ENCODE measurements around the gene ATP1A3.

Gene ATP1A3

DNA sequence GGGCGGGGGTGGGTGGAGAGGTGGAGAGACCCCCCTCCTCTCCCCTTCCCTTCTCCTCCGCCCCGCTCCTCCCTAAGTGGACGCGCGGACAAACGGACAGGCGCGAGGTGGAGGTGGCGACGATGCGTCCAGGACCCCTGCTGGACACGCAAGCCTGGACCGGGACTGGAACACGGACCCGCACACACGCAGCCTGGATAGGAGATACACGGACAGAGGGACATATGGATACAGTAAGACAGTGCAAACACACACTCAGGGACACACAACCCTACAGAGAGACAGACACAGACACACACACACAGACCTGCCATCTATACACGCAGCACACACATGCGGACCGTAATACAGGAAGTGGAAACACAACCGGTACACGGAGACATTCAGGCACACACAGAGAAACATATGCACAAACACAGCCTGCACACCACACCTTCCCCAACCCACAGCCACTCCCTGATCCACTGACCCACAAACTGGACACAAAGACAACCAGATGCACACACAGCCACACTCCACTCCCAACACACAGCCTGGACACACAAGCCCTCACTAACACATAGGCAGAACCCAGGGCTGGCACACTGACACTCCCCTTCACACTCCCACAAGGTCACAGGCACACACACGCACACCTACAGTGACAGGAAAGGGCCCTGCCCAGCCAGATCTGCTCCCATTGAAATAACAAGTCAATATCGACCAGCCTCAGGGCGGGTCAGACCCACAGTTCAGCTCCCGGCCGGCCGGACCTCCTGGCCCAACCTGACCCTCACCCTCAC, 65.1 kb downstream of the ATP1A3 start:
- DNase-seq (ENCODE audit: low spot score) = peak; percentile 55

DNA sequence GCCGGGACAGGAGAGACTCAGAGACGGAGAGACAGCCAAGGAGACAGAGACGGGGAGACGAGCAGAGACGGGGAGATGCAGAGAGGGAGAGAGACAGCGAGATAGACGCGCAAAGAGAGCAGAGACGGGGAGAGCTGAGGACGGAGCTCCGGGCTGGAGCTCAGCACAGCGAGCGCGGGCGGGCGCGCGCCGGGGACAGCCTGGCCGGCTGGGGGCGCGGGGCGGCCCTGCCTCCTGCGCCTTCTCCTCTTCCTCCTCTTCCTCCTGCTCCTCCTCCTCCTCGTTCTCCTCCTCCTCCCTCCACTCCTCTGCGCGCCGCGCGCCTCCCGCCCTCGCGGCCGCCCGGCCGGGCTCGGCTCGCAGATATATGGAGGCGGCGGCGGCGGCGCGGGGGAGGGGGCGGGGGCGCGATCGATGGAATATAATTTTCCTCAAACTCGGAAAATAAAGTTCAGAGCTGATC, 65.8 kb downstream of the ATP1A3 start, which contains the start of gene ERFL:
Gene ERFL (minus strand): TSS at position 229 of the 463 bp plus-strand sequence. CDS start 15,530 bp downstream, outside the sequence.
- no peak for DNase-seq (ENCODE audit: low spot score)

- DNase-seq (ENCODE audit: low spot score) = peak; percentile 68
These were observed 66.4 kb downstream of the ATP1A3 start for GRCh38 chr19:41927497-41928192.

- DNase-seq (ENCODE audit: low spot score) = no peak
These were observed 67.1 kb downstream of the ATP1A3 start for GRCh38 chr19:41926763-41927496.

GRCh38 chr19:41926028-41926762, 67.8 kb downstream of the ATP1A3 start:
- DNase-seq (ENCODE audit: low spot score) = no peak

DNA sequence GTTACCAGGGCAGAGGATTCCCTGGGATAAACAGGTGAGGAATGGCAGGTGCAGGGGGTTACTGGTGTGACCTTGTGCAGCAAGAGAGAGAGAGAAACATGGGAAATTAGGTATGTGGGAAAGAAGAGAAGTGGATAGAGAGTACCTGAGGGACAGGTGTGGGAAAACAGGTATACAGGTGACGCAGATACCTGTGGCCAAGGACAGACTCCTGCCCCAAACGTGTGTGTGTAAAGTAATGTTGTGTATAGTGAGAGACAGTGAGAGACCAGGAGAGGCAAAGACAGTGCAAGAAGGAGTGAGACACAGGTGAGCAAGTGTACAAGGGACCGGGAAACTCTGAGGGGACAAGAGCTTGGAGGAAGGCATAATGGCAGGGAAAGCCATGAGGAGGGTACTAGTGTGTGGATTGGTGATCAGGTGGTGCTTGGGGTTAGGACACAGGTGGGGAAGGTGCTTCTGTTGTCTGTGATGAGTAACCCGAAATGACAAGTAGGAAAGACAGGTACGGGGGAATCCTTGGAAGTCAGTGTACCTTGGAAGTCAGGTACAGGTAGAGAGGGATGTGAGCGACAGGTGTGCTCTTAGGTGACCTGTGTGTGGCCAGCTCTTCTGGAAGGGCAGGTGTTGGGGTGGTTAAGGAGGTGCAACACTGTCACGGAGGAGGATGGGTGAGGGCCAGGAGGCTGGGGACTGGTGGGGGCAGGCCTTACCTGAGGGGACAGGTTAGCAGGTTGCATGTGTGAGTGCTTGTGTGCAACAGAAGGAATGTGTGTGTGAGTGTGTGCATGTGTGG, 68.6 kb downstream of the ATP1A3 start:
- DNase-seq (ENCODE audit: low spot score) = no peak

GRCh38 chr19:41924151-41925145, 69.6 kb downstream of the ATP1A3 start:
- DNase-seq (ENCODE audit: low spot score) = no peak

DNA sequence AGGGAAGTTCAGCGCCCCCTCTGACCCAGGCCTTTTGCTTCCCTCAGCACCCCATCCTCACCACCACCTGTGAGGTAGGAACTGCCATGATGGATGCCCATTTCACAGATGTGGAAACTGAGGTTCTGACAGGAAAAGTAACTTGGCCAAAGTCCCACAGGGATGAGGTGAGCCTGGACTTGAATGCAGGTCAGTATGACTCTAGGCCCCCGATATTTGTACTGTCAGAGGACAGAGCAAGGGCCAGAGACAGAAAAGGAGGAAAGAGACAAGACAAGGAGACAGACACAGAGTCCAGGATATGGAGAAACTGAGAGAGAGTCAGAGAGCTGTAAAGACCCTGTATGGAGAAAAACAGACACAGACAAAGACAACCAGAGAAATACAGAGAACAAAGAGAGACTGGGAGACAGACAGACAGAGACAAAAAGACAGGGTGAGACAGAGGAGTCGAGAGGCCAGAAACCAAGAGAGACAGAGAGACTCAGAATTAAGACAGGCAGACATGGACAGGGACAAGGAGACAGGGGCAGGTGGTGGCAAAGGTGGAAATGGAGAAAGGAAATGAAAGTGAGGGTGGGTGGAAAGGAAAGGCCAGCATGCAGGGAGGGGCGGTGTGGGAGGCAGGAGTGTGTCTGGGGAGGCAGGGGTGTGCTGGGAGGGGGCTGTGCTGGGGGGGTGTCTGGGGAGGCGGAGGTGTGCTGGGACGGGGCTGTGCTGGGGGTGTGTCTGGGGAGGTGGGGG, 70.8 kb downstream of the ATP1A3 start:
- no peak for DNase-seq (ENCODE audit: low spot score)

GRCh38 chr19:41922585-41922984, 71.4 kb downstream of the ATP1A3 start:
- DNase-seq (ENCODE audit: low spot score) = no peak

DNA sequence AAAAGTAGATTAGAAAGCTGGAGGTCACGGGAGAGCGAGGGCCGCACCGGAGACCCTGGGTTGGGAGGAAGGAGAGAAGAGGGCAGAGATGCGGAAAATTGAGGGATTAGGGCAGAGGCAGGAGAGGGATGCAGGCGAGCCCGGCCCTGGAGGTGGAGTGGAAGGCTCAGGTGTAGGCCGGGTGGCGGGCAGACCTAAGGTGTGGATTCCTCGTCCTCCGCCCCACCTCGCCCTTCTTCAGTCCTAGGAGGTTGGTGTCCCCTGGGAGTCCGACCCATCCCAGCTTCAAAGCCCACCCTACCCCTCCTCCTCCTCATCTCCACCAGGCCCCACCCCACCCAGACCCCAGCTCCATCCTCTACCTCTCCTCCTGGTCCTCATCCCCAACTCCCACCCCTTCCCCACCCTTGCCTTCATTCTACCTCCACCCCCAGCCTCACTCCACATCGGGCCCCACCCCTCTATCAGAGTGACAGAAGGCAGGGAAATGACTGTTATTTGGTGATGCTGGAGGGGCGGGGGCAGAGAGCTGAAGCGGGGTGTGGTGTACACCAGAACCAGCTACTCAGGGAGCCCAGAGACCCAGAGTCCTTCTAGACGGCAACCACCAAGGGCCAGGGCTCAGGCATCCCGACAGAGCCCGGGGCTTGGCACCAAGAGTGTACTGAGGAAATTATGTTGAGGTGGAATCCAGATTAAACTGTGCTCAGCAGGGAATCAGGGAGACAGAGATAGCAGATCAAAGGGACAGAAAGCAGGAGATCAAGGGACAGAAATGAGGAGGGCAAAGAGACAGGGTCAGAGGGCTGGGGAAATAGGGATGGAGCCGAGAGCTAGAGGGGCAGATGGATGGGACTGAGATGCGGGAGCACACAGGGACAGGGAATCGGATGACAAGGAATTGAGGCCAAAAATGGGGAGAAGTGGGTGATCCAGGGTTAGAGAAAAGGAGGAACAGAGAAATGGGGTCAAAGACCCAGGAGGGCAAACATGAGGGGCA, 72.2 kb downstream of the ATP1A3 start:
- DNase-seq (ENCODE audit: low spot score) = no peak

DNA sequence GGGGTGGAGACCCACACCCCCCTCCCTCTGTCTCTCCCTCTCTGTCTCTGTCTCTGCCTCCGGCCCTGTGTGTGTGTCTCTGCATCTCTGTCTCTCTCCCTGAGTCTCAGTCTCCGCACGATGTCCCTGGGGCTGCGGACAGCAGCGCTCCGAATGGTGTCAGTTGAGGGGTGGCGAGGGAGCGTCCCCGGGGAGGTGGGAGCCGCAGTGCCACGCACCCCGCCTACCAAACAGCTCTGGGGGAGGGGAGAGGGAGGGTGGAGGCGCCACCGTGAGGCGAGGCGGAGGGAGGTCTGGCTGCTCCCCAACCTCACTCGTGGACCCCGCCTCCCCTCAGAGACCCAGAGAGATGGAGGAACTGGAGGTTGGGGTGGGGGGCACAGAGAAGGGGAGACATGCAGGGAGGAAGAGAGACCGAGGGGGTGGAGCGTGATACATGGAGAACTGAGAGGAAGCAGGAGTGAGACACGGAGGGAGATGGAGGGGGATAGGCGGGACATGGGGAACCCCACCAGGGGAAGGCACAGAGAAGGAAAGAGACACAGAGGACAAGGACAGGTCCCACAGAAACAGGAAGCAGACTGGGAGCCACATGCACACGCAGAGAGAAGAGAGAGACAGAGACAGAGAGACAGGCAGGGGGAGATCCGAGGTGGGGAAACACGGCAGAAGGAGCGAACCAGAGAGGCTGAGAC, 73.0 kb downstream of the ATP1A3 start:
- DNase-seq (ENCODE audit: low spot score) = no peak

GRCh38 chr19:41919948-41920712, 73.9 kb downstream of the ATP1A3 start:
- no peak for DNase-seq (ENCODE audit: low spot score)

- no peak for DNase-seq (ENCODE audit: low spot score)
These were observed 75.3 kb downstream of the ATP1A3 start for GRCh38 chr19:41918653-41919244.

DNA sequence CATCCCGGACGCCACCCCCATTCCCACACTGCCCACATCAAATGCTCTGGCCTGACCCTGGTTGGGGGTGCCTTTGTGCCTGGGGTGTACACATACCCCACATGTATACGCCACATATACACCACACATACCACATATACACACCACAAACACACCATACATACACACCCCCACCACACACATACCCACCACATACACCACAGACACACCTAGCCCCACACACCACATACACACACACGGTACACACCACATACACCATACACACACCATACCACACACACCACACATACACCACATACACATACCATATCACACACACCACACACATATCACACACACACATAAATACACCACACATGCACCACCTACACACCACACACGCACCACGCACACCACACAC, 75.9 kb downstream of the ATP1A3 start:
- no peak for DNase-seq (ENCODE audit: low spot score)

GRCh38 chr19:41917676-41918075, 76.4 kb downstream of the ATP1A3 start:
- DNase-seq (ENCODE audit: low spot score) = no peak
